ENCODE data around the gene ADGRG7.

The ADGRG7 gene

DNA sequence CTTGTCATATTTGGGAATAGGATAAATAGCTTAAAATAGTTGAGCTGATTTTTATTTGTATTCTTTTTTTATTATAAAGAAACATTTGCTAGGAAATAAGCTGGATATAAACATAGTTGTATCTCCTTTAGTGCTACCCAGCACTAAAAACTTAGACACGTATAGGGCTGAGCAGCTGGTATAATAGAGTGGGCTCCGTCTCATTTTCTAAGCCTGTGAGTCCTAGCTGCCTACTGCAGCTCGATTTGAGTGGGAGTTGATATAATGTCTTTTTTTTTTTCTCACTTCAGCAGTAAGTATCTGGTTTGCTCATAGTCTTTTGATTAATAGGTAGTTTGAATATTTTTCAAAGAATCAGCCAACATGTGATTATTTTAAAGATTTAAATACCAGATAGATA, 134.1 kb downstream of the ADGRG7 start:
- DNase-seq (ENCODE audit: low read depth, low spot score): no peak

DNA sequence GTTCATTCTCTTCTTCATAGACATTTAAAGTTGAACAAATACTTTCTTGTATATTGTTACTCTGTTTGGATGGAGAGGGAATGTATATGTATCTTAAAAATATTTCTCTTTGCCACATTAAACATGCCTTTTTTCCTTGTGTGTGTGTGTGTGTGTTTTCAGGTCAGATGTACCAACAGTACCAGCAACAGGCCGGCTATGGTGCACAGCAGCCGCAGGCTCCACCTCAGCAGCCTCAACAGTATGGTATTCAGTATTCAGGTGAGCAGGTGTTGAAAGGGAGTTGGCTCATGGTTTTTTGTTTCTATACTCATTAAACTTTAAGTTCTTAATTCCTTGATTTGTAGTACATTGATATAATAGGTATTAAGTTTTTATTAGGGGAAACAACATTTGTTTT, 135.3 kb downstream of the ADGRG7 start:
- DNase-seq (ENCODE audit: low read depth, low spot score): no peak
